ENCODE data around the gene ZNF488.

DNA sequence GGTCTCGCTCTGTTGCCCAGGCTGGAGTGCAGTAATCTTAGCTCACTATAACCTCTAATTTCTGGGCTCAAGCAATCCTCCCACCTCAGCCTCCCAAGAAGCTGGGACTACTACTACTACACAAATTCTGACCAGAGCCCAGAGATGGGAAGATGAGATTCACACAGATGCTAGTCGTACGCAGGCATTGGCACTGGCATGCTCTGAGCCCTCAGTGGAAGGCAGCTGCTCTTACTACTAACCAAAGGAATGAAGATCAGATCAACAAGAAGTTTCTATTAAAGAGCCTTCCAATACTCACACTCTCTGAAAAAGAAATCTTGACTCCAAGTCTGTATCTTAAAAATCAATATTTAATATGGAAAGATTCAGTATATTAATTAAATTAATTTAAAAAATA, 51.1 kb downstream of the ZNF488 start:
- TF ChIP-seq, protein P1, sequence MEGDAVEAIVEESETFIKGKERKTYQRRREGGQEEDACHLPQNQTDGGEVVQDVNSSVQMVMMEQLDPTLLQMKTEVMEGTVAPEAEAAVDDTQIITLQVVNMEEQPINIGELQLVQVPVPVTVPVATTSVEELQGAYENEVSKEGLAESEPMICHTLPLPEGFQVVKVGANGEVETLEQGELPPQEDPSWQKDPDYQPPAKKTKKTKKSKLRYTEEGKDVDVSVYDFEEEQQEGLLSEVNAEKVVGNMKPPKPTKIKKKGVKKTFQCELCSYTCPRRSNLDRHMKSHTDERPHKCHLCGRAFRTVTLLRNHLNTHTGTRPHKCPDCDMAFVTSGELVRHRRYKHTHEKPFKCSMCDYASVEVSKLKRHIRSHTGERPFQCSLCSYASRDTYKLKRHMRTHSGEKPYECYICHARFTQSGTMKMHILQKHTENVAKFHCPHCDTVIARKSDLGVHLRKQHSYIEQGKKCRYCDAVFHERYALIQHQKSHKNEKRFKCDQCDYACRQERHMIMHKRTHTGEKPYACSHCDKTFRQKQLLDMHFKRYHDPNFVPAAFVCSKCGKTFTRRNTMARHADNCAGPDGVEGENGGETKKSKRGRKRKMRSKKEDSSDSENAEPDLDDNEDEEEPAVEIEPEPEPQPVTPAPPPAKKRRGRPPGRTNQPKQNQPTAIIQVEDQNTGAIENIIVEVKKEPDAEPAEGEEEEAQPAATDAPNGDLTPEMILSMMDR (conservative IDR thresholded peaks at IDR 0.05 in 1 of 2, IDR thresholded peaks at IDR 0.05 in 1 of 2; ENCODE audit: extremely low read depth in 1 of 2, insufficient read depth in 1 of 2, low read depth in 1 of 2, low read length in 2 of 2) = no peak
- TF ChIP-seq EZH2 (IDR thresholded peaks at IDR 0.05; ENCODE audit: borderline replicate concordance, low read length) = no peak

All from mammary epithelial cell (primary cell).